ENCODE results near the gene SNAPIN. TPM values are rescaled to one million over a fixed set of nuclear protein-coding genes. Genes with fewer than 3 reads are reported as not detected.

The SNAPIN gene
- total RNA-seq, 1 experiment from 2014 or later: 46.8 TPM

GRCh38 chr1:153651771-153652170 lies 6.7 kb upstream of the SNAPIN start:
- H3K27ac ChIP-seq (ENCODE audit: low read length): no peak overlapping the region
- no peaks in the 10 kb centered on the region for H3K9me3 ChIP-seq (ENCODE audit: control insufficient read depth, insufficient read depth, low read depth, low read length)
- intact Hi-C loops (cut with micrococcal nuclease; ENCODE audit: unreplicated experiment): loop anchor here (10.0 kb wide), 1 partner anchor 77 kb away; no protein-coding TSS in a partner anchor
- in situ Hi-C loops (cut with HindIII; ENCODE audit: low pct_unique_long_range_greater_than_20kb, low sequenced_read_pairs): no loop called here
- ChIA-PET POLR2A (interaction anchor here (0.6 kb wide), 1 partner anchor 1521 kb away, joined by 3 read pairs; no protein-coding TSS in a partner anchor), CTCF (no interaction called here)
- ATAC-seq (no peak), DNase-seq (ENCODE audit: low read depth, low spot score) (no peak)
- H3K36me3 ChIP-seq (ENCODE audit: control insufficient read depth, insufficient read depth, low read length): no peaks in the 10 kb centered on the region
- BruUV-seq (replicated peaks): no TSS peak
- no peak for TF ChIP-seq CTCF (IDR thresholded peaks at IDR 0.05)
- no peak for TF ChIP-seq POLR2AphosphoS5 (IDR thresholded peaks at IDR 0.05; ENCODE audit: low read depth, low read length)
- TF ChIP-seq SIN3A (IDR thresholded peaks at IDR 0.05; ENCODE audit: borderline replicate concordance, insufficient read depth, low read depth, low read length): no peak
- H3K4me1 ChIP-seq (ENCODE audit: control insufficient read depth, insufficient read depth, low read length): no peaks in the 10 kb centered on the region
- no peaks in the 10 kb centered on the region for H3K27me3 ChIP-seq (ENCODE audit: control insufficient read depth, insufficient read depth, low read length)
- H3K4me3 ChIP-seq (ENCODE audit: low read depth in 2 of 2, low read length in 2 of 2): no peak overlapping the region

- POLR2A ChIA-PET: interaction anchor here (0.5 to 1.1 kb wide), 2 partner anchors 14 to 19 kb away, joined by 3 read pairs; no protein-coding TSS in a partner anchor
- Histone ChIP-seq H3K4me3 (ENCODE audit: low read depth in 2 of 2, low read length in 2 of 2) (no peak overlapping the region), H3K27me3 (ENCODE audit: control insufficient read depth, insufficient read depth, low read length) (no peaks in the 10 kb centered on the region), H3K27ac (ENCODE audit: low read length) (no peak overlapping the region), H3K36me3 (ENCODE audit: control insufficient read depth, insufficient read depth, low read length) (no peaks in the 10 kb centered on the region), H3K4me1 (ENCODE audit: control insufficient read depth, insufficient read depth, low read length) (no peaks in the 10 kb centered on the region), H3K9me3 (ENCODE audit: control insufficient read depth, insufficient read depth, low read depth, low read length) (no peaks in the 10 kb centered on the region)
- in situ Hi-C loops (cut with HindIII; ENCODE audit: low pct_unique_long_range_greater_than_20kb, low sequenced_read_pairs) (no loop called here), intact Hi-C loops (cut with micrococcal nuclease; ENCODE audit: unreplicated experiment) (loop anchor here (10.0 kb wide), 1 partner anchor 78 kb away; no protein-coding TSS in a partner anchor)
- no TSS peak for BruUV-seq (replicated peaks)
- ATAC-seq (no peak), DNase-seq (ENCODE audit: low read depth, low spot score) (no peak)
- TF ChIP-seq TCF7L2 (IDR thresholded peaks at IDR 0.05; ENCODE audit: low read depth, low read length): no peak
- no peak for TF ChIP-seq SIN3A (IDR thresholded peaks at IDR 0.05; ENCODE audit: borderline replicate concordance, insufficient read depth, low read depth, low read length)
- TF ChIP-seq CTCF (IDR thresholded peaks at IDR 0.05): no peak
- TF ChIP-seq REST (IDR thresholded peaks at IDR 0.05; ENCODE audit: insufficient read depth in 1 of 2, low read depth in 2 of 2, low read length in 1 of 2): no peak
- CTCF ChIA-PET: no interaction called here
Measured at GRCh38 chr1:153652805-153653500, 5.5 kb upstream of the SNAPIN start.

All from Panc1 (cell line).